ENCODE measurements around the gene RAB13.
"Not testable (repeated sequence)": the region's sequence is repeated elsewhere in the genome, so short reads cannot be mapped to it uniquely, and the experiment has no call there.

The RAB13 gene

GRCh38 chr1:153985941-153986761 is at the start of gene RAB13:
Gene RAB13, minus strand, starts transcription at chr1:153986339. Its CDS starts 103 bp downstream, at chr1:153986236.
- no peak for DNase-seq

GRCh38 chr1:154033697-154034096 is 47.6 kb upstream of the RAB13 start:
- DNase-seq, result not testable (repeated sequence)

DNA sequence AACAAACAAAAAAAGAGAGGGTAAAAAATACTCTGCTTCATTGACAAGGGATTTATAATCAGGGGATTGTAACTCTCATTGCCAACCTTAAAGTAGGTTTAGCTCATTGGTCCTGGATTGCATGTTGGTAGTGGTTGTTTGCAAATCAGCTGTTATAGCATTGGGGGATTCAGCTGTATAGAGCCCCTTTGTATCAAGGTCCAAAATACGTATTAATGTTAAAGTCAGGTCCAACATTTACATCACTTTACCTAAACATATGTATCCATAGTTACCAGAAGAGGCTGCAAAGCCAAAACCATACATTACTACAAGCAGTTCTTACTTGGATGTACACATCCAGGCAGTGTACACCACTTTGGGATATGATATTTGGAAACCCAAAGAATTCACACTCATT is 33.8 kb upstream of the RAB13 start:
- DNase-seq, result no peak

- DNase-seq, result no peak
Measured at GRCh38 chr1:154019269-154019668, 33.1 kb upstream of the RAB13 start.

GRCh38 chr1:154014154-154014907 is 28.2 kb upstream of the RAB13 start:
- DNase-seq, result peak; percentile 44

- not testable (repeated sequence) for DNase-seq
Measured at GRCh38 chr1:154012543-154012942, 26.4 kb upstream of the RAB13 start.

- no peak for DNase-seq
Measured at GRCh38 chr1:154012129-154012528, 26.0 kb upstream of the RAB13 start.

DNA sequence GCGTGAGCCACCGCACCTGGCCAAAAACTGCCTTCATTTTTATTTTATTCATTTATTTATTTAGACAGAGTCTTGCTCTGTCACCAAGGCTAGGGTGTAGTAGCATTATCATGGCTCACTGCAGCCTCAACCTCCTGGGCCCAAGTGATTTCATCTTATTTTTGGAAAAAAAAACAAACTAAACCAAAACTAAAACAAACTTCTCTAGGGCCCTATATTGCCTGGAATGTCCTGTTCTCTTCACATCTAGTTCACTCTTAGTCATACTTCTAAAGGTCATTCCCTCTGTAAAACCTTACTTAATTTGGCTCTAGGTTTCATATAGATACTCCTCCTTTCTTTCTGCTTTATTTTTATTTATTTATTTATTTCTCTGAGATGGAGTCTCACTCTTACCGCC is 20.0 kb upstream of the RAB13 start:
- no peak for DNase-seq

DNA sequence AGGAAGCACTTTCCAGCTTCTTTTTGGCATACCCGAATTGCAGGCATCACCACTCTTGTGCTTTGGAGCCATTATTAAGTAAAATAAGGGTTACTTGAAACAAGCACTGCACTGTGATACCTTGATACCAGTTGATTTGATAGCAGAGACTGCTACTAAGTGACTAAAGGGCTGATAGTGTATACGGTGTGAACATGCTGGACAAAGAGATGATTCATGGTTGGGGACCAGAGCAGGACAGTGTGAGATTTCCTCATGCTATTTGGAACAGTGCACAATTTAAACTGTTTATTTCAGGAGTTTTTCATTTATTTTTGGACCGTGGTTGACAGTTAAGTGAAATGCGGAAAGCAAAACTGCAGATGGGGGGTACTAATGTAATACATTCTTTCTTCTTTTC is 14.3 kb upstream of the RAB13 start:
- DNase-seq, result no peak

DNA sequence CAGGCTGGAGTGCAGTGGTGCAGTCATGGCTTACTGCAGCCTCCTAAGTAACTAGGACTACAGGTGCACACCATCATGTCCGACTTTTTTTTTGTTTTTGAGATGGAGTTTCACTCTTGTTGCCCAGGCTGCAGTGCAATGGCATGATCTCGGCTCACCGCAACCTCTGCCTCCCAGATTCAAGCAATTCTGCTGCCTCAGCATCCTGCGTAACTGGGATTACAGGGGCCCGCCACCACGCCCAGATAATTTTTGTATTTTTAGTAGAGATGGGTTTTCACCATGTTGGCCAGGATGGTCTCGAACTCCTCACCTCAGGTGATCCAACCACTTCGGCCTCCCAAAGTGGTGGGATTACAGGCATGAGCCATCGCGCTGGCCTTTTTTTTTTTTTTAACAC is 10.7 kb upstream of the RAB13 start:
- not testable (repeated sequence) for DNase-seq

DNA sequence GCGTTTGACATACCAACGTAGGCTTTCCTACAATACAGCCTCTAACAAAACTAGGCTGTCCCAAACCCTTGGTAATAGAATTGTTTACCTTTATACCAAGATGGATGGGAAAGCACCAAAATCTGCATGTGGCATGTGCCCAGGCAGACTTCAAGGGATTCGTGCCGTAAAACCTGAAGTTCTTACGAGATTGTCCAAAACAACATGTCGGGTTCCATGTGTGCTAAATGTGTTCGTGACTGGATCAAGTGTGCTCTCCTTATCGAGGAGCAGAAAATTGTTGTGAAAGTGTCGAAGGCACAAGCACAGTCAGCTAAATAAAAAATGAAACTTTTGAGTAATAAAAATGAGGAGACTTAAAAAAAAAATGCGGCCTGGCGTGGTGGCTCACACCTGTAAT is 9.5 kb upstream of the RAB13 start:
- DNase-seq, result no peak

GRCh38 chr1:153995202-153995601 is 9.1 kb upstream of the RAB13 start:
- no peak for DNase-seq

GRCh38 chr1:153991806-153992205 is 5.7 kb upstream of the RAB13 start:
- DNase-seq, result no peak

GRCh38 chr1:153991151-153991630 is 5.1 kb upstream of the RAB13 start:
- no peak for DNase-seq

- DNase-seq, result peak; percentile 97
Measured at GRCh38 chr1:153990468-153991150, 4.5 kb upstream of the RAB13 start, which contains the start of gene RPS27. Gene RPS27, plus strand, starts transcription at chr1:153990762. Its CDS starts 35 bp downstream, at chr1:153990797.

DNA sequence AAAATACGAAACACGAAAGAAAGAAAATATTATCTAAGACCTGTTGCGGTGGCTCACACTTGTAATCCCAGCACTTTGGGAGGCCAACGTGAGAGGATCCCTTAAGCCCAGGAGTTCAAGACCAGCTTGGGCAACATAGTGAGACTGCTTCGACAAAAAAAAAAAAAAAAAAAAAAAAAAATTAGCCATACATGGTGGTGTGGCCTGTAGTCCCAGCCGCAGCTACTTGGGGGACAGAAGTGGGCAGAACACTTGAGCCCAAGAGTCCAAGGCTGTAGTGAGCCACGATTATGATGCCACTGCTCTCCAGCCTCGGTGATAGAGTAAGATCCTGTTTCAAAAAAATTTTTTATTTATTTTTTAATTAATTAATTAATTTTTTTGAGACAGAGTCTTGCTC is 1.5 kb upstream of the RAB13 start:
- DNase-seq, result no peak

- peak; percentile 48 for DNase-seq
Measured at GRCh38 chr1:153985341-153985912, 712 bp downstream of the RAB13 start.

- DNase-seq, result no peak
Measured at GRCh38 chr1:153984123-153984894, 1.8 kb downstream of the RAB13 start.

DNA sequence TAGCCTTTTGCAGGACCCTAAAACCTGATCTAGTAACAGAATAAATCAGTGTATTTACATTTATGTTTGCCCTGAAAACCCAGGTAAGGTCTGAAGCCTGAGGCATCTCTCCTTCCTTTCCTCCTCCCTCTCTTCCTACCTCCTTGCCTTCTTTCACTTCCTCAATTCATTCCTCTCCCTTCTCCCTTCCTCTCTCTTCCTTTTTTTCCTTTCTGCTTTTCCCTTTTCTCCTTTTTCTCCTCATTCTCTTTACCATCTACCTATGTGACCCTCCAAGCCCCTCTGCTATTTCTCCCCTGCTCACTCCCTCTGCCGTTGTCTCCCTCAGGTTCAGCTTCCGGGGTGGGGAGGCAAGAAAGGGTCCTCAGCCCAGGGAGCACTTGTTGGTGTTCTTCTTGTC is 4.4 kb downstream of the RAB13 start:
- DNase-seq, result not testable (repeated sequence)

DNA sequence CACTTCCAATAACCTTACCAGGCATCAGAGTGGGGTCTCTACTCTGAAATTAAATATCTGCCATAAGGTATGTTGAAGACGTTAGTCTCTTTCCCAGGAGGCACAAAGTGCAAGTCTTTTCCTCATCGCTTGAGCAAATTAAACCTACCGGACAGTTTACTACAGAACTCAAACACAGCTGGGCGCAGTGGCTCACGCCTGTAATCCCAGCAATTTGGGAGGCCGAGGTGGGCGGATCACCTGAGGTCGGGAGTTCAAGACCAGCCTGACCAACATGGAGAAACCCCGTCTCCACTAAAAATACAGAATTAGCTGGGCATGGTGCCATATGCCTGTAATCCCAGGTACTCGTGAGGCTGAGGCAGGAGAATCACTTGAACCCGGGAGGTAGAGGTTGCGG is 7.0 kb downstream of the RAB13 start:
- DNase-seq, result not testable (repeated sequence)

GRCh38 chr1:153978274-153978909 is 7.7 kb downstream of the RAB13 start:
- DNase-seq, result no peak

Measured in activated CD4-positive, alpha-beta T cell treated with anti-CD3 and anti-CD28 coated beads, Interleukin-10, Interleukin-2, amounts not matched to agents 100 ng/mL and 50 ng/mL, durations not matched to agents 16 hours and 8 hours (primary cell).